ENCODE results near the gene LRRC4C.
"Not testable (repeated sequence)": the region's sequence is repeated elsewhere in the genome, so short reads cannot be mapped to it uniquely, and the experiment has no call there.

The LRRC4C gene

DNA sequence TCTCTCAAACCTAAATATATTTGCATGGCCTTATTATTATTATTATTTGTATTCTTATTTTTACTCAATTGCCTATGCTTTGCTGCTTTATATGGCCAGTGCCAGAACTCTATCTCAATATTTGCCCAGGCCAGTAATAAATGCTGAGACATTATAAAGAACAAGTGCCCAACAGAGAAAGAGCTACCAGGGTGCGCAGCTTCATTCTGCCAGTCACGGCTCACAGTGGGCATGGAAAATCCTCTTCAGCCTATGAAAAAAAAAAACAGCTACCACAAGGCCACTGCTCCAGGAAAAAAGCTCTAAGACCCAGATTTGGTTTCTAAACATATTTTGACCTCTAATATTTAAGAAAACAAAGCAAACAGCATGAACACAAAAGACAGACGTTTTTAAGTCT lies 1223.6 kb downstream of the LRRC4C start:
- DNase-seq (ENCODE audit: low read depth in 2 of 2), result no peak

DNA sequence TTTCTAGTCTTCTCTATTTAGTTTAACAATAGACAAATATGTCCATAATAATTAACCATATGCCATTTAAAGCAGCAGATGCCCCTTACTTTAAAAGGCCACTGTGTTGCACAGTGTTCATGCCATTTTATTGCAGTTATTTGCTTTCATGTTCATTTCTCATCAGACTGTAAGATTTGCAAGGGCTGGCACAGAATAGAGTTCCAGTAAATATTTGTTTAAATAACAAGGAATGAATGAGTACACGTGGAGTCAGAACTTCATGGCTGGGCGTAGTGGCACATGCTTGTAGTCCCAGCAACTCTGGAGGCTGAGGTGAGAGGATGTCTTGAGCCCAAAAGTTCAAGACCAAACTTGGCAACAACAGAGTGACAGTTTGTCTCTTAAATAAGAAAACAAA lies 1228.6 kb downstream of the LRRC4C start:
- no peak for DNase-seq (ENCODE audit: low read depth in 2 of 2)

DNA sequence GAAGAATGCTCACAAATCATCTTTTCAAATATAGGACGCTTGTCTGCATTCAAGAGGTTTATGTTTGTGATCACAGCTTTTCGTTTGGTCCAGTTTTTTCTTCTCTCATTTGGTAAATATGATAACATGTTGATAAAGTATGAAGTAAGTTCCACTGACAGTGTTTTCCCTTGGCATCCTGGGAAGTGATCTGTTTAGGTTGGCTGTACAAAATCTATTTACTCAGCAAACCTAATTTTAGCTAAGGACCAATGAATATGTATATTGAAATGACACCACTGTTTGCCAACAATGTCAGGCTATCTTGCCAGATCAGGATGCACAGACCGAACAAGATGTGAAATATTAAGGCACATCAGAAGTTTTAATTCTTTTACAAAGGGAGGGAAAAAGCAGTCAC lies 1230.8 kb downstream of the LRRC4C start:
- no peak for DNase-seq (ENCODE audit: low read depth in 2 of 2)

DNA sequence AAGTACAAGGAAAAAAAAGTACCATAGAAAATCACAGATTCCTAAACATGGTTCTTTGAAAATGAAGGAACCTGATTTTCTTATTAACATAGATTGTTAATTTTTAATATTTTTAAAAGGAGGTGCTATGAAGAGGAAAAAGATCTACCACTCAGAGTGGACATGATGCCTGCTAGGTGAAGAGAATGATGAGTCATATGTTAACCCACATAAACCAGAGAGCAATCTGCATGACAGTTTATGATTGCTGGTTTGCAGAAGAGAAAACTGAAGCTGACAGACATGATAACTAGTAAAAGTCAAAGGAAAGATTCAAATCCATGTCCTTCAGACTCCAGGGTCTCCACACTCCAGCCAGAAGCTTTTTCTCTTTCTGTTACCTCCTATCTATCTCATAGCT lies 1231.7 kb downstream of the LRRC4C start:
- DNase-seq (ENCODE audit: low read depth in 2 of 2), result no peak

DNA sequence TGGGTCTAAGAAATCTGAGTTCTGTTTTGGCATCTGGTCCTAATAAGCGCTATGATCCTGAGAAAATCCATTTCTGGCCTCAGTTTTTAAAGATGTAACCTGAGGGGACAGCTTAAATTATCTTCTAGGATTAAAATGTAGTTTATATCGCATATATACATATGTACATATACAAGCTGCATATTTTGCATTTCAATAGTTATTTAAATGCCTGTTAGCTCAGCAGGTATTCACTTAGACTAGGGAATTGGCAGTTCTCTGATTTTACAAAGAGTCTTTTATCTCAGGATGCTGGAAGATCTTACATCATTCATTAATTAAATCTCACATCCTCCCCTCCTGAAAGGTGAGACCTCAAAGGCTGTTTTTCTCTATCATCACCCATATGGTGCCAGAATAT lies 1232.8 kb downstream of the LRRC4C start:
- DNase-seq (ENCODE audit: low read depth in 2 of 2), result no peak

DNA sequence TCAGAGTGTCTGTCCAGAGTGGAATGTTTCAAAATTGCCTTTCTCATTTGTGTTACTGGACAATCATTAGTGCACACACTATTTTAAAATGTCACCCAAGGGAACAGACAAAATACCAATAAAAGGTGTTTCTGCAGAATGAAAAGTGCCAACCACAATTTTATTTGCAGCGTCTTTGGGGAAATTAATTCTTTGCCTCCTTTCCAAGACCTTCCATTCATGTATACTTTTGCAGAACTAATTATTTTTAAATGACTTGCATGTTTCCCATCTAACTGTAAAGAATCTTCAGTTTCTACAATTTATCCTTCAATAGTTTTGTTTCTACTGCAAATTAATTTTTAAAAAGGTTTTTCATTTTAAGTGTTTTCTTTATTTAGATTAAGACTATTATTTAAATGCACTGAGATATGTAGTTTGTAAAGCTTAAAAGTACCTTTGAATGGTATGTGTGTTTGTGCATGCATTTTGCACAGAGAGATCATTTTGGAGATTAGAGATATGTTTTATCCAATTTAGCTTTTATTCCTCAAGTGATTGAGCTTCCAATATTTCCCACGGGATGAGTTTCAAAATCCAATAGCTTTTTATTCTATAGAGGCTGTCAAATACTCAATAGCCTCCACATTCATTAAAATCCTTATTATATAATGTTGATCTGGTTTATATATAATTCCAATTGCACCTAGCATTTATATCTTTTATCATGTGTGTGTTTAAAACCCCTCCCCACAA lies 1235.7 kb downstream of the LRRC4C start:
- no peak for DNase-seq (ENCODE audit: low read depth in 2 of 2)

DNA sequence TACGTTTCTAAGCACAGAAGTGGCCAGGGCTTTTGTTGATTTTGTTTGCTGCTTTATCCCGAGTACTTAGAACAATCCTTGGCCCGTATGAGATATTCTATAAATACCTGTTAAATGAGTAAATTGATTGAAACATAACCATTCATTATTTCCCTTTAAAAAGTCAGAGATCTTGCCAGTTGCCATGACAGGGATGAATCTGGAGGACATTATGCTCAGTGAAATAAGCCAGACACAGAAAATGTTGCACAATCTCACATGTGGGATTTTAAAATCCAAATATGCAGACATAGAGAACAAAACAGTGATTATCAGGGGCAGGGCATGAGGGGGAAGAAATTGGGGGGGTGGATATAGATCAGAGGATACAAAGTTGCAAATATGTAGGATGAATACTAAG lies 1240.1 kb downstream of the LRRC4C start:
- no peak for DNase-seq (ENCODE audit: low read depth in 2 of 2)

DNA sequence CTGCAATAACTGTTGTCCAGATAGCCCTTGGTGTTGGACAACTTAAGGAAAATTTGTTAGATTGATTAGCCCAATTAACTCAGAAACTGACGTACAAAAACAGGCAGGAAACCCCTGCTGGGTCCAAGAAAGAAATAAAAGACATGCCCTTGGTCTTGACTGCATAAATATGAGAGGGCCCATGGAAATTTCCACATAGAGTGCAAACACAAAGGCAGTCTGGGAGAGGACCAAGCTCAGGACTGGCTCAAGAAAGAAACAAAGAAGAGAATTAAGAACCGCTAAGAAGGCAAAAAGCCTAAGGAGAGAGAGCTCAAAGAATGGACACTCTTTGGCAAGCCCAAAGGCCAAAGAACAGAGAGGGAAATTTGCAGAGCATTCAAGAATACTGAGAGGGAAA lies 1243.9 kb downstream of the LRRC4C start:
- no peak for DNase-seq (ENCODE audit: low read depth in 2 of 2)

DNA sequence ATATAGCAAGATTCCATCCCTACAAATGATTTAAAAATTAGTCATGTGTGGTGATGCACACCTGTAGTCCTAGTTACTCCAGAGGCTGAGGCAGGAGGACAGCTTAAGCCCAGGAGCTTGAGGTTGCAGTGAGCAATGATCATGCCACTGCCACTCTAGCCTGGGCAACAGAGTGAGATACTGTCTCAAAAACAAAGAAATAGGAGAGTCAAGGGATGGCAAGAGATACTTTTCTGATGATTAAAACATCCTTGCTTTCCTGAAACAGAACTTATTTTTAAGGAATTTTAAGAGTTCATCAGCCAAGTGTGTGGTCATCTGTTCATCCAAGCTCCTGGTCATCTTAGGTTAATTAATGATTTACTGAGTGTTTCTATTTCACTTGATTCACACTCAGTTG lies 1252.0 kb downstream of the LRRC4C start:
- no peak for DNase-seq (ENCODE audit: low read depth in 2 of 2)

DNA sequence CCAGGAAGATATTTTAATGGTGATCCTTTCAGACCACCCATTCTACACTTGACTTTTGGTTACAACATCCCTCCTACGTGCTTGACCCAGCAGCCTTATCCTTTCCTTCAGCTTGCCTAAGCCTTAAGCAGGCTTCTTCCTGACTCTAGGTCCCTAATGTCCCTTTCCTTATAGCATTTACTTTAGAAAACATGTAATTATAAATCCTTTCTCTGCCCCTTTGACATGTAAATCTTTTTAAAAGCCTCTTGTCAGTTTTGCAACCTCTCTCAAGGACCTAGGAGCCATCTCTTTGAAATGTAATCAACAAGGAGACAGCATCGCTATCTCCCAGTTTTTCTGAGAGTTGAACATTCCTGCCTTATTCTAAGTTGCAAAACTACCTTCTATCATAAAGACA lies 1255.2 kb downstream of the LRRC4C start:
- DNase-seq (ENCODE audit: low read depth in 2 of 2), result no peak

DNA sequence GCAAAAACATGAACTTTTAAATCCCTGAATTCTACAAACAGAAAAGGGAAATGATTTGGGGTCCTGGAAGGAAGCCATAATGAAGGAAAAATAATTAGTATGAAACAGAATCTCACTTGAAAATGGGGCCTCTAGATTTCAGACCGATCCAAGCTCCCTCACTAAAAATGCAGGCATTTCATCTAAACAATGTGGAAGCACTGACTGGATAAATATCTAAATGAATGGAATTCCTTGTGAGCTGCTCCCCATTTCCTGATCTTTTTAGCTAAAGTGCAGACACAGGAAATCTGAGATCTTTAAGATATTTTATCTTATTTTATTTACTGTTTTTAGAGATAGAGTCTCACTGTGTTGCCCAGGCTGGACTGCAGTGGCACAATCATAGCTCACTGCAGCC lies 1255.8 kb downstream of the LRRC4C start:
- no peak for DNase-seq (ENCODE audit: low read depth in 2 of 2)

DNA sequence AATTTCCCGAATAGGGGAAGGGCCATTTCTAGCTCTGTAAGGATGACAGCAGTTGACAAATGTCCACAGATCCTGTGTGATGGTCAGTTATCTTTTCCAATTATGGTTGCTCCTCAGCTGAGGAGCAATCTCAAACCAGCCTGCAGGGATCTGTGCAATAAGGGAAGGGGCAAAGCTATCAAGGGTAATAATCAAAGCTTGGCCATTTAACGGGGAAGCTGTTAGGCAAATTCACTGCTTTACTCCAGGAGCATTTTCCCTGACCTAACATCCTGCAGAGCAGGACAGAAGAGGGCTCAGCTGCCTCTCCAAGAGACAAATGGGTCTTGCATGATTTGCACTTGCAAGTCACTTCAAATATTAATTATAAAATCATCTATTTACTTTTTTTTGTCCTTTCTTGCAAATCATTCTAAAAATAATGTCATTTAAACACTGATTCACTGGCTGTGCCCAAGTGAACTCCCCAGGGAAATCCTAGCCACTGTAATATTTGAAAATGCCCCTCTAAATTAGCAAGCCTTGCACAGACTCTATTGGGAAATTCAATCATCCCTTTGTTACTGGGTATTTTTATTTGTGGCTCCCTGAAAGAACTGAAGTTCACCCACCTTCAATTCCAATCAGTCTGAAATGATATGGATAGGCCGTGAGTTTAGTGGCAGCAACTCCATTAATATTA lies 1256.7 kb downstream of the LRRC4C start:
- no peak for DNase-seq (ENCODE audit: low read depth in 2 of 2)

DNA sequence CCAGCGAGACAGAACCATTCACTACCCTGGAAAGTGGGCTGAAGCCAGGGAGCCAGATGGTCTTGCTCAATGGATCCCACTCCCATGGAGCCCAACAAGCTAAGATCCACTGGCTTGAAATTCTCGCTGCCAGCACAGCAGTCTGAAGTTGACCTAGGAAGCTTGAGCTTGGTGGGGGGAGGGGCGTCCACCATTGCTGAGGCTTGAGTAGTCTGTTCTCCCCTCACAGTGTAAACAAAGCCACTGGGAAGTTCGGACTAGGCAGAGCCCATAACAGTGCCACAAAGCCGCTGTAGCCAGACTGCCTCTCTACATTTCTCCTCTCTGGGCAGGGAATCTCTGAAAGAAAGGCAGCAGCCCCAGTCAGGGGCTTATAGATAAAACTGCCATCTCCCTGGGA lies 1266.9 kb downstream of the LRRC4C start:
- DNase-seq (ENCODE audit: low read depth in 2 of 2), result not testable (repeated sequence)

DNA sequence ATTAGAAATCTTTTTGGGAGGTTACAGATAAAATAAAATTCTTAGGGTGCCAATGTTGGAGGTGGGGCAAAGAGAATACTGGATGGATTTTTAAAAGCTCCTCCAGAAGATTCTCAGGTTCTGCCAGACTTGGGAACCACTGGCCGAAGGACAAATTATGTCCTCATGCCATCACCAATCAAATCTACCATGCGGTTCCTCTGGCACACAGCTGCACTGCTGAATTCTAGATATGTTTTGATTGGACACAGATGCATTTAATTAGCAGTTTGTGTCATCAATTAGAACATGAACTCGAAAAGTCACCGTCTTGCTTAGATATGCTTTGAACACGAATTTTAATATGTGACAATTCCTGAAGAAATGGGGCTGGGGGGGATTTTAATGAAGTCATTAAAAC lies 1269.2 kb downstream of the LRRC4C start:
- no peak for DNase-seq (ENCODE audit: low read depth in 2 of 2)

DNA sequence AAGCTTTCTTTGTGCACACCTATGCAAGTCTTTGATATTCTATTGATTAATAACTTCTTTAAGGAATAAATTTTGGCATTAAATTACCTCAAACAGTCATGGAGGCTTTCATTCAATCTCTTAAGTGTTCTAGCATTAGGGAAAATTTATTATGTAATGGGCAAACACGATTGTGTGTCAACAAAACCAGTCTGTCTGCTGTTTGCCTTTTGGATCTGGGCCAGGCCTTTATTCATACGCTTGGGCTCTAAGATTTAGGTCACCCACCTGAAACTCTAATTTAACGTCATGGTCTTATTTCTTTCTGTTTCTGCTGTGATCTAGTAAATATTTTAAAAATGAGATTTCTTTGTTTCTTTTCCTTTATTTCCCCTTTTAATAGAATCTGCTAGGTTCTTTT lies 1270.6 kb downstream of the LRRC4C start:
- no peak for DNase-seq (ENCODE audit: low read depth in 2 of 2)

DNA sequence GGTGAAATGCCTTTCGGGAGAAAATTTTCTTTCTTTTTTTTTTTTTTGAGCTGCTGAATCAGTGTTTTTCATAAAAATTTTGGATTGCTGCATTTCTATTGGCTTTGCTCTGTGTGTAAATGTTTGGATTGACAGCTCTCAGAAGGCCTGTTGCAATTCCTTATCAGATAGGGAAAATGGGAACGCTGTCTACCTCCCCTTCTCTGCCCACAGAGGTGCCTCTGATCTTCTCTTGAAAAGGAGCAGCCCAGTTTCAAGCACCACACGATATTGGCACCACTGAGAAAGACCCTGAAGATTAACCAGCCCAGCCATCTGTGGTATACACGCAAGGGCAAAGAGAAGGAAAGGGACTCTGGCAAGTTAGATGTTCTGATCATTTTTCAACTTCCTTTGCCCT lies 1272.2 kb downstream of the LRRC4C start:
- no peak for DNase-seq (ENCODE audit: low read depth in 2 of 2)

DNA sequence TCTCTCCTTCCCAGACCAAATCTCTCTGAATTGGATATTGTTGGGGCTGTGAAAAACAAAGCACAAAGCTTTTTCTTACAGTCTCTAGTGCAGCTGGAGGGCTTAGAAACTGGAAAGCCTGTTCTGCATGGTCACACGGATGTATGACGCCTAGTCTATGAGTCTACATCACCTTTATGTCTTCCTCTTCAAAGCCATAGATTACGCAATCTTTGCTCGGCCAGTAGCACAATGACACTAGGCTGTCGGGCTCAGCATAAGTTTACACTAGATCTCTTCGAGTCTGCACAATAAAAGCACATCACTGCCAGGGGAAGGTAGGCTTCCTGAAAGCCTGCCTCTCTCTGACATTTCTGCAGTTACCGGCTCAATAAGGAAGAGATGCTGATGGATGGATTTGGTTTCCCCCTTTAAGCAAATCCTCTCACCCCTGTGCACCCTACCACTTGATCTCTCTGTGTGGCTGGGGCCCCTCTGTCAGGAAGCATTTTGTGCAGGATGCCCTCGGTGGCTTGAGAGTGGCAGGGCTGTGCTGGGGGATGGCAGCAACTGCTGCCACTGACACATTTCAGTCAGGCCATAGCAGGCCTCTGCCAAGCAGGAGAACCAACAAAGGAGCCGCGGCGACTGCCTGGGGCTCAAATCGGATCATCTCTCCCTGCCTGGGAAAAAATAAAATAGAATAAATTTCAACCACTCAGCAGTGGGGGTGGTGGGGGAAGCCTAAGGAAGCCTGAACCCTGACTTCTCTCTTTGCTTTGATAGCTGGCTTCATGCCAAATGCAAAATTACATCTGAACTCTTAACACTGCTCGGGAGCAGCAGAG lies 1272.8 kb downstream of the LRRC4C start:
- no peak for DNase-seq (ENCODE audit: low read depth in 2 of 2)

DNA sequence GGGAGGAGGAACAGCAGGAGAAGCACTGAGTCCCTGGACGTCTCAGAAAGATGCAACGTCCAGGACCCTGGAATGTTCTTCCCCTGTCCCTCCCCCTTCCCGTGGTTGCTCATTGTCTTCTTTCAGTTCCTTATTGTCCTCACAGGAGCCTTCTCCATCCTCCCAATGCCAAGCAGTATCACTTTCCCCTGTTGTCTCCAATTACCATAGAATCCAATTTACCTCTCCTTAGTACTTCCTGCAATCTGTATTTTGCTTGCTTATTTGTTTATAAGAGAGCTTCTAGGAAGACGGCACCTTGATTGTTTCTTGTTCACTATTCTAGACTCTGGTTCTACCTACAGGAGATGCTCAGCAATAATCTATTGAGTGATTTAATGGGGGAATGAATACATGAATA lies 1273.7 kb downstream of the LRRC4C start:
- DNase-seq (ENCODE audit: low read depth in 2 of 2), result no peak

DNA sequence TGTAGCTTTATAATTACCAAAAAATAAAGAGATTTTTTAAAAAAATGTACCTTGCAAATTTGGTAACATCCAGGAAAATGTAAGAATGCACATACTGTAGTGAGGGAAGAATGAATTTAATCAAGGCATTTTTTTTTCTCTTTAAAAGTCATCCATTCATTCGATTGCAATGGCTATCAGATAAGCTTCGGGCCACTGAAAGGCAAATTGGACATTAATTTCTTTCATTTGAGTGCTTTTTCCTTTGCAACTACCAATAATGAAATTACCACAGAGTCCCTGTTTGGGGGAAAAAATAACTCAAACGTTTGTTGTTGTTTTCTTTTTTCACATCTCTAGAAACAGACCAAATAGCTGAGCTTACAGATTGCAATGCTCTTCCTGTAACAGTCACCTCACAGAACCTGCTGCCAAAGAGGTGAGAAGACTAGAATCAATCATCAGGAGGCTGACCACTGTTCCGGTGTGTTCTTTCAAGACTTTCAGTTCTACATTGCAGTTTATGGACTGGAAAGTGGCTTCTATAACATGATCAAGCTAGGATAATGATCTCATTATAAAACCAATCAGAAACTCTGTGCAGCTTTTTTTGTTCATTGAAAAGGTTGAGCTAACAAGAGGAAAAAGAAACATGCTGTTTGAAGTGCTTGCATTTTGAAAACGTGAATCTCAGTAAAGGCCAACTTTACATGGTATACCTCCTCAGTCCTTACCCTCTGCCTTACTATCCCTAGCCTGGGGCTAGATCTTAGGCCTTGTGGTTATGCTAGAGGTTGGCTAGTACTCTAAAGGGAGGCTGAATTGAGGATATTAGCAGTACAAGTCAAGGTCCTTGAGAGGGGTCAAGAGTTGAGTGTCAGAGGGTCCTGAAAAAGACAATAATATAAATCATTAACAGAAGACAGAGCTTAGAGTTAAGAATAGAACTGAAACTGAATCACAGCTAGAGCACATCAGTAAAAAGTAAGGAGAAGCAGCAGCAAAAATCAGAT lies 1276.1 kb downstream of the LRRC4C start:
- no peak for DNase-seq (ENCODE audit: low read depth in 2 of 2)

DNA sequence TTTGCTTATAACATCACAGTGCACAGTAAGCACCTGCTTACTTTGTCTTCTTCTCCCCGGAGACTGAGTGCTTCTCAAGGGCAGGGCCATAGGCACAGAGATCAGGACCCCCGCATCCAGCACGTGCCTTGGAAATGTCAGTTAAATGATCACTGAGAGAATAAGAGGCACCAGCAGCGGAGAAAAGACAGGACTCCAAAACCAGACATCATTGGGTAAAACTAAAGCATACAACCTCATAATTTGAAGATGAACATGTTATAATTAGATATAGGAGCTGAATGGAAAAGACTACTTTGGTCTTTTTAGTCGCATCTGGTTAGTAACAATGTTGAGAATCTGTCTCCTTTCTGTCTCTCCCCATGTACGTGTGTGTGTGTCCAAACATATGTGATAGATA lies 1279.9 kb downstream of the LRRC4C start:
- no peak for DNase-seq (ENCODE audit: low read depth in 2 of 2)

DNA sequence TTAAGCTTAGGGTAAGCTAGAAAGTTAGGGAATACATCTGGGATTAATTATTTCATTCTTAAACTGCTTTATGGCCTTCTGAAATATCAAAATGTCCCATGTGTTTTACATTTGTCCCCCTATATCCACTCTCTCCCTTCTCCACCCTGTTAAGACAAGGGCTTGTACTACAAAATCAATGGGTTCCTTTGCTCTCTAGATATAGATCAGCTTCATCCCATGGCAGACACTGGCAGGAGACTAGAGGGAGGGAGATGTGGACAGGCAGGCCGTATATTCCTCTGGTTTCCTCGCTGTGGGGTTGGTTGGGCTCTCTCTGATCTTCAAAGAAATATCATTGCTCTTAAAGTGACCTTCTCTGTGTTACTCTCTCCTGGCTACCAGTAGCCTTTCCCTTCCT lies 1281.0 kb downstream of the LRRC4C start:
- no peak for DNase-seq (ENCODE audit: low read depth in 2 of 2)

DNA sequence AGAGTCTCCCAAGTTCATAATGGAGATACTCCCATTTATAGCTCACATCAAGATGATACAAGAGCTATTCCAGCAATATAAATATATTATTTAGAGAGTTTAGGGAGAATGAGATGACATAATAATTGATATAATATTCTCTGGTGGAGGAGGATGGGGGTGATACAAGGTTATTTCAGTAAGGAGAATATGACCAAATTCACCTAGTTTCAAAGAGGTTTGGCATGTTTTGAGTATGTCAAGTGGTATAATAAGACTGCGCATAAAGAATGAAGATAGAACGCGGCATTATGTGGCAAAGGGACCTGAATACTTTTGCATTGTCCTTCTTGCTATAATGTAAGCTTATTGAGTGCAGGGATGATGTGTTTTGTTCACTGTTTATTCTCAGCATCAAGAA lies 1283.5 kb downstream of the LRRC4C start:
- DNase-seq (ENCODE audit: low read depth in 2 of 2), result no peak

Measured in stimulated activated CD8-positive, alpha-beta memory T cell treated with anti-CD3 and anti-CD28 coated beads, Interleukin-2, amount 100 ng/mL, for 1 hour (primary cell).